Measurements from ENCODE around the gene SMPX.

The SMPX gene

GRCh38 chrX:21741869-21742701, 15.8 kb downstream of the SMPX start:
- peak; percentile 90 for DNase-seq

DNA sequence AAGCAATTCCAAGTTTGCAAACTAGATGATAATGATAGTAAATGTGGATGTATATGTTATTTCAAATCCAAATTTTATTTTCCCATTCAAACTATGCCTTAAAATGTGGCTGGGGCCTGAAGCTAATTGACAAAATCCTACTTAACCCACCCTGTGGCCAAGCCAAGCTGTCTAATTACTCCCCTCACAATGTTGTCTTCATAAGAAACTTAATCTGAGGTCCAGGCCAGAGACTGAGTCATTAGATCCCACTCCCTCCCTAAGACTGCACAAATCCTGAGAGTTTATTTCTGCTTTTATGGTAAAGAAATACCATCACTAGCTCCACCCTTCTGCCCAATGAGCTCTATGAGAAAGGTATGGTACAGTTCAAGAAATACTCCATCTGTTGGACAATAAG, 16.6 kb downstream of the SMPX start:
- peak; percentile 64 for DNase-seq

DNA sequence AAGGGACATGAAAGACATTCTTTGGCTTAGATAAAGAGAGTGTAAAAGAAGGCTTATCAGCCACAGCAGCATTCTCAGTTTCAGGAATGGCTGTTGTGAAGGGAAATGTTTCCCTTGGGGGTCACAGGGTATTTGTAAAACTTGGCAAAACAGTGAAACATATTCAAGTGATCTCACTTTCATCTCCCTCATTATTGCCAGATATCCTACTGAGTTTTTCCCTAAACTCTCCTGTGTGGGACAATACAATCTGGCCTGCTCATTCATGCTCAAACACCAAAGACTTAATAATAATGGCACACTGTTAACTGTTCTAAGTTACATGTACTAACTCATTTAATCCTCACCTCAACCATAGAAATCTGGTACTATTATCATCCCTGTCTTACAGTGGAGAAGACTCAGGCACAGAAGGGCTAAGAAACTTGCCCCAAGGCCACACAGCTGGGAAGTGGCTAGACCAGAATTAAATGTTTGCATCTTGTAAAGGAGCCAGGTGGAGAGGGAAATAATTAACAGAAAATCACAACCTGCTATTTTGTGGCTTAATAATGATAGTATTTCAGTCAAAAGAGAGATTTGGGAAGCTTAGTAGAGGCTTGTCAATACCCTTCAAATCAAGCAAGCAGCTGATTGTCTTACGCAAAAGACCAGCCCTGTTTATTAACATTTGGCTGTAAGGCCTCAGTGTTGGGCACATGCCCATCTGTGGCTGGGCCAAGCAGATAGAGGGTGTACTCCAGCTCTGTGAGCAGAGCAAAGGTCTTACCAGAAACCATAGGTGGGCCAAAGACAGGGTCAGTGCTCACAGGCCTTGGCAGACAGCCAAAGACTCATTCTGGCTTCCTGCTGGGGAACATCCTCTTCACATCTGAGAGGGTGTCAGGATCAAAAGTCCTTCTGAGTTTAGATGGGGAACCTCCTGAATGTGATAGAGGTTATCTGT, 17.3 kb downstream of the SMPX start:
- peak; percentile 31 for DNase-seq

DNA sequence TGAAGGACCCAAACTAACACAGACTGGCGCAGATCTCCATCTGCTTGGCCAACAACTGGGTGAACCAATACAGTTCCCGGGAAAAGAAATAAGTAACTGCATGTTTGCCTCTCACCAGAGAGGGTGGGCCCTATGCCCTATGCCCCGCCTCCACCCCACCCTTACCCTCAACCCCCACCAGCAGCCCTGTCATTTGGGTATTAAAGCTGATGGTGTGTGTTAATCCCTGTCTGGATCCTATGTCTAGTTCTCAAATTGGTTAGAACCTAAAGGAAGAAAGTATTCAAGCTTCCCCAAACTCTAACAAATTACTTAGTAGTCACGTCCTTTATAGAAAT, 19.0 kb downstream of the SMPX start:
- DNase-seq, result no peak

DNA sequence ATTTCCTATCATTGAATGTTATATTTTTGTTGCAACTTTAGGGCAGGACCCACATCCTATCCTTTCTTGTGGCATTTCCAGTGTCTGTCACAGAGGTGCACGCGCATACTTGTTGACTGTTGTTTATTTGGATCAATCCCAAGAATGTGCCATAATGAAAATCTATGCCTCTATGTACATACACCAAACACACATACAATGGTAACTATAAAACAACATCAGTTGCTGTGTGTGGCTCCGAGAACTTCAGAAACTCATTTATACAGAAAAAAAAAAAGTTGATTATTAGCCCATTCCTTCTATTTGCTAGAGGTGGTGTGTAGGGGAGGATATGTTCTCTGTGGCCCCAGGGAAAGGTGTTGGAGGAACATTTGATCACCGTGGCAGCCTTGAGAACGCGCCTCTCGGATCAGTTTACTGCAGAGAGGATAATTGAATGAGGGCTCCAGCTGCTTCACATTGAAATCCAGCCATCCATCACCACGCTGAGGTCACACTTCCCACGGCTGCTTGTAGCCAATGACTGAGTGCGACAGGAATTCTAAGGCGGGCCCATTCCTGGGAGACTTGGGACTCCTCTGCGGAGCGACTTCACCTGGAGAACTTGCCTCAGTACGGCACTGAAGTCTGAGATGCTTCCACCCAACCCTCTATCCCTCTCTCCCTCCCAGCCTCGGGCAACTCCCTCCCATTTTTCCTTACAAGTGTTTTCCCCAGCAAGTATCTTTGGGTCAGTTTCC, 19.5 kb downstream of the SMPX start:
- peak; percentile 17 for DNase-seq

DNA sequence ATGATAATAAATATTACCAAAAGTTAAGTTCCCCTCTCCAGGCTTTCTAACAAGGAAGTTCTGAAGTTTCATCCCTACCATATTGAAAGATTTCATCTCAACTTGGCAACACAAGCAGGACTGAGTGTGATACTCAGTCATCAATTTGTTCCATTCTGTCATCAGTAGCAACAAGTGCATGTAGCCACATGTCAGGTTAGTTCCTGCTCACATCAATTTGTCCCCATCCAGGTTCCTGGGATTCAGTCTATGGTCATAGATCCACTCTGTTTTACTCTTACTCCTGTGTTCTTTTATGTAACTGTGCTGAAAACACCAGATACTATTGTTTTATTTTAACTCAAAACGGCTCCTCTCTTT, 22.2 kb downstream of the SMPX start:
- no peak for DNase-seq

- DNase-seq, result no peak
Measured at GRCh38 chrX:21735038-21735767, 22.7 kb downstream of the SMPX start.

GRCh38 chrX:21734175-21734574, 23.7 kb downstream of the SMPX start:
- DNase-seq, result no peak

GRCh38 chrX:21733705-21734104, 24.2 kb downstream of the SMPX start:
- DNase-seq, result no peak

DNA sequence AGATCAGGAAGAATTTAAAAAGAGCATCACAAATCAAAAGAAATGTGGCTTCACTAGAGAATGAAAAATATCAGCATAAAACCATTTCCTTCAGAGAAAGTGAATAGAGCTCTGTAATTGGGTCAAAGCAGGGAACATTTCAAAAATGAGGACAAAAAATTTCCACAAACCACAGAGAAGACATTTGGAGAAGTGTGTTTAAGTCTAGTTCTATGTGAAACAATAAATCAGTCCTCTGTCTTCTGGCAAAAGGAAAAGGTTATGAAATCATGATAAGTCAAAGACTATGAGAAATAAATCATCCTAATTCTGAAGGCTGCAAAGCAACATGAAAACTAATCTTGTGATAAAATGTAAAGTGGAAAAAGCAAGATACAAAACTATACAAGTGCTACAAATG, 27.9 kb downstream of the SMPX start:
- no peak for DNase-seq

- DNase-seq, result no peak
Measured at GRCh38 chrX:21728276-21728968, 29.5 kb downstream of the SMPX start.

GRCh38 chrX:21725916-21726315, 32.0 kb downstream of the SMPX start:
- DNase-seq, result no peak

DNA sequence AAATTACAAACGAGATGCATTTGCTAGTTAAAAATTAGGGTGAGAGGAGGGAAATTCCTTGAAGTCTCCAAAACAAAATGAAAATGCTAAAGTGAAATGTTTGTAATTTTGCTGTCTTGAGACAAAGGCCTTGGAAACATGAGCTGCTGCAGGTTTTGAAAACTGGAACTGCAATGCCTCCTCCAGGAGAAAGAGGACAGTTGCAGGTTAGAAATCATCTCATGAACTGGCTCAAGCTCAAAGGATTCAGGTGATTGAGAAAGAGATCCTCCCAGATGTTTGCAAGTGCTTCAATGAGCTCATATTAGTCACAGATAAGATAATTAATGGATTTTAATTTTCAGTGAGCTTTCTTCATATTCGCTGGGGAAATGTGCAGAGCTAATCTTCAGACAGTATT, 32.4 kb downstream of the SMPX start:
- no peak for DNase-seq

- DNase-seq, result no peak
Measured at GRCh38 chrX:21723814-21724213, 34.1 kb downstream of the SMPX start.

- DNase-seq, result no peak
Measured at GRCh38 chrX:21723084-21723483, 34.8 kb downstream of the SMPX start.

DNA sequence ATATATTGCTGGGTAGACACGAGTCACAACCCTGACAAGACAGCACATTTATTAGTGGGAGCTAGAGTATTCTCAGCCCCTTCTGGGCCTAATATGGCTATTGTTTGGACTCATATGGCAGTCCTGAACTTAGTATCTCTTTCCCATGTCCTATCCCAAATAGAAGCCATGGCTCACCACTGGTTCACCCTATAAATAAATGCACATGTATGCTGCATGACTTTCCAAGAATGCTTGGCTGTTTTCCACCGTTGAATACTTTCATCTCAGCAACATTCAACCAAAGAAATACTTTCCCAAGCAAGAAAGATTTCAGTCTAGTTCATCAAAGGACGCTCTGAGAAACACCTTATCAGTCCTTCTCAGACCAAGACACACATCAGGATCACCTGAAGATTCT, 36.7 kb downstream of the SMPX start:
- no peak for DNase-seq

DNA sequence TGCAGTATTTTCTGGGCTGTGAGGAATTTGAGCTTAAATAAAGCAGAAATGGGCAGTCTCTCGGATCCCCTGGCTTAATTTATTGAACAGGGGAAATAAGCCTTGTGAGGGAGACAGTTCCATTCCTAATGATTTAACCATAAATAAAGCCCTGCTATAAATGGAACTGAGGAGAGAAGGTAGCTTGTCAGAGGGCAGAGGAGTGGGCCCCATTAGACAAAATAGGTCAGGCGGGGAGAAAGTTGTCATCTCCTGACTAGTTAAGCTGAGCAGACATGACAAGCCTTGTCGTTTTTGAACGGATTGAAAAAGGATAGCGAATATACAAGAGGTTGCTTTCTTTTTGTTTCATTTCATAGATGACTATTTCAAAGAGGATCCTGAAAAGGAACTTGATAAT, 39.3 kb downstream of the SMPX start:
- no peak for DNase-seq

- DNase-seq, result no peak
Measured at GRCh38 chrX:21717802-21718201, 40.1 kb downstream of the SMPX start.

DNA sequence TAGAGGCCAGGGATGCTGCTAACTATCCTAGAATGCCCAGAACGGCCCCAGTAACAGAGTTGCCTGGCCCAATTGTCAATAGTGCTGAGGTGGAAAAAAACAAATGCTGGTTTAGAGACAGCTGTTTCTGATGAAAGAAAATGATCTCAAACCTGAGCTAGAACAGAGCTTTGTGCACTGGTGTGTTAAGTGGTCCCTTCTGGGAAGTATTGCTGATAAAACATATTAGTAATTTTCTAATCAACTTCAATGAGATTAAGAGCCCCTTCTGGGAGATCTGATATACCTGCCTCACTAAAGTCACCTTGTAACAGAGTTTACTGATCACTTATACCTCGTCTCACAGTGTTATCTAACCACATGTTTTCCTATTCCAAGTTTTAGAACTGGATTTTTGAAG, 42.1 kb downstream of the SMPX start:
- DNase-seq, result no peak

GRCh38 chrX:21715337-21715736, 42.6 kb downstream of the SMPX start:
- DNase-seq, result no peak

- DNase-seq, result no peak
Measured at GRCh38 chrX:21711848-21712197, 46.1 kb downstream of the SMPX start.

DNA sequence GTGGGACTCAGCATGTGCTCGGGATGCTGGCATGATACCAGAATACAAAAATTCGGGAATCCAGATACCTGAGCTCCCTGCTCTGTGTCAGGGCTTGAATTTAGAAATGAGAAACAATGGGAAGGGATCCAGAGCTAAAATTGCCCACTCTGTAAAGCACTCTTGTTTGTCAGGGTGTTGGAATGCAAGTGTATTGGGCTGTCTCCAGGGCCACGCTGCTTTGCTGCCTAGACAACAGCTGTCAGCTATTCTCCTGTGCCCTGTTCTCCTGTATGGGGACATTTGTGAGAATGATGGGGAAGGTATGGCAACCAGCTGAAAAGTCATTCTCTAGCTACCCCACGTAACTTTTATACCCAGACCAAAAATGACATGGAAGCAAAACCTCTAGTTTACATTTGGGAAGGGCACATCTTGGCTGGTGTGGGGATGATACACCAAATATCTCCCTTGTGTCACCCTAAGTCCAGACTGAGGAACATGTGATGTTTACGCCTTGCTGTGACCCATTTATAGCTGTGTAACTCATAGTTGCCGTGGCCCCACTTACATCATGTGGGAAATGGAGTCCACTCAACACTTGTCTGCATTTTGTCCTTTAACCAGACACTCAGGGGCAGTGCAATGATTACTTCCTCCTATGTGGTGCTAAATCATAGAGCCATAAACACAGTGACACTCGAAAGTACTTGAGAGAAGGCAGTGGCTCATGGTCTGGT, 46.6 kb downstream of the SMPX start:
- no peak for DNase-seq

All from DMS 273 treated with DMSO at 0.1 percent for 48 hours (cell line).